Karpas-422 (cell line): ENCODE data around the gene BCAS3. TPM values are rescaled to one million over a fixed set of nuclear protein-coding genes. Genes with fewer than 3 reads are reported as not detected.

Source experiments
- DNase-seq: peaks from one replicate; pipeline ENCODE4 v3.0.0-alpha.2; 2015
- H2AFZ ChIP-seq: fragments of 200-600 bp; sonication (generic); 2 replicates; pipeline ENCODE4 v1.6.1; 2014; ENCODE audit warnings: antibody characterized with exemption, low read length, mixed read lengths
- H3K27ac ChIP-seq: fragments of 200-600 bp; sonication (generic); 2 replicates; pipeline ENCODE4 v1.5.1; 2014; ENCODE audit warnings: mild to moderate bottlenecking, low read length, moderate library complexity
- H3K27me3 ChIP-seq: fragments of 200-600 bp; sonication (generic); 2 replicates; pipeline ENCODE4 v1.6.1; 2014; ENCODE audit warnings: low read length, mixed read lengths
- H3K36me3 ChIP-seq: fragments of 200-600 bp; sonication (generic); 2 replicates; pipeline ENCODE4 v1.6.1; 2014; ENCODE audit warnings: low read length, mixed read lengths; ENCODE audit not compliant: insufficient read depth
- H3K4me1 ChIP-seq: fragments of 200-600 bp; sonication (generic); 2 replicates; pipeline ENCODE4 v1.6.1; 2014; ENCODE audit warnings: mild to moderate bottlenecking, low read length, mixed read lengths
- H3K4me2 ChIP-seq: fragments of 200-600 bp; sonication (generic); 2 replicates; pipeline ENCODE4 v1.6.1; 2014; ENCODE audit warnings: low read length, low read depth, mild to moderate bottlenecking; ENCODE audit not compliant: poor library complexity, severe bottlenecking
- H3K4me3 ChIP-seq: fragments of 200-600 bp; sonication (generic); 2 replicates; pipeline ENCODE4 v1.5.1; 2014; ENCODE audit warnings: mild to moderate bottlenecking, antibody characterized with exemption, low read length, mixed read lengths
- H3K79me2 ChIP-seq: fragments of 200-600 bp; sonication (generic); 2 replicates; pipeline ENCODE4 v1.6.1; 2014; ENCODE audit warnings: mild to moderate bottlenecking, low read length, mixed read lengths
- H3K9ac ChIP-seq: fragments of 200-600 bp; sonication (generic); 2 replicates; pipeline ENCODE4 v1.6.0; 2014; ENCODE audit warnings: low read length
- H3K9me2 ChIP-seq: fragments of 200-600 bp; sonication (generic), shearing (Covaris generic); replicated peaks from 2 replicates; pipeline ENCODE4 v1.6.0; 2014; ENCODE audit warnings: mild to moderate bottlenecking, low read length, moderate library complexity; ENCODE audit not compliant: insufficient read depth
- H3K9me3 ChIP-seq: fragments of 300-700, 200-600 bp; sonication (generic); 2 replicates; pipeline ENCODE4 v1.6.1; 2014; ENCODE audit warnings: low read length, mixed read lengths
- H4K20me1 ChIP-seq: fragments of 200-600 bp; sonication (generic); 2 replicates; pipeline ENCODE4 v1.6.1; 2014; ENCODE audit warnings: mild to moderate bottlenecking, antibody characterized with exemption, low read length, low read depth; ENCODE audit not compliant: insufficient read depth
- total RNA-seq: library from RNA; depleted of rRNA; stranded (reverse); fragments of >200 nt; shearing (Covaris generic); gene quantifications from 2 replicates; pipeline ENCODE4 v1.2.3, GENCODE V29; 2014; ENCODE audit warnings: low replicate concordance

The BCAS3 gene
- total RNA-seq, 1 experiment from 2014 or later: 42.6 TPM

DNA sequence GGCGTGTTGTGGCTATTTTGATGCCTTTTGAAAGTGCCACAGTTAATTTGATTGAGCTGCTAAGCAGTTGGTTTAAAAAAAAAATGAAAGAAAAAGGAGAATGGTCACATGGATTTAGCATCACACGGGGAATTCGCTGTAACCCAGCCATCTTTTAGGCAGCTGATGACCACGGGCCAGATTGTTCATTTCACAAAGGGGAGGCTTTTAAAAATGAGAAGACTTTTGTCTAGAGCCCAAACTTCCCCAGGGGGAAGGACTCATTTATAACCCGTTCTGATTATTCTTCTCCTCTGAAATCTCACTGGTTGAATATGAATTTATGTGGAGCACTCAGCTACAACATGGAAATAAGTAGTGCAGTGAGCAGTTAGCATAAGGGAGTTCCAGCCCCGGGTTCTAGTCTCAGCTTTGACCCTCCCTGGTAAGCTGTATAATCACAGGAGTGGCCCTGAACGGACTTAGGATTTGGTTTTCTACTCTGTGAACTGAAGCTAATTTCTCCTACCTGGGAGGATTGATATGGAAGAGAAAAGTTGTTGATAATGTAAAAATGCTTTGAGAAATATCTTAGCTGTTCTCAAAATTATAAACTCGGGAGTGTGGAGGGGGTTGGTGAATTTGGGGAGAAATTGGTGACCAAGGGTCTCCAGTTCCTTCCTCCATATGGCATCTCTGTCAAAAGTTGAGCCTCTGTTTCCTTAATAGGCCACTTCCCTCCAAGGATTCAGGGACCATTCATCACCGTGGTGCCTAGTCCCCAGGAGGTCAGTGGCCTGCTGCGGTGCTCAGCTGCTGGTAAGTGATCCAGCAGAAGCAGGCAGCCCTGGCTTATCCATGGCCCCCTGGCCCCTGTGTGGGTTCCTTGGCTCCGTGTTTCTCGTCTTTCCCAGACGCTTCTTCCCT, 645.6 kb downstream of the BCAS3 start:
- Histone ChIP-seq H3K9ac (no peak overlapping the region), H3K27me3 (no peaks in the 10 kb centered on the region), H3K4me3 (no peak overlapping the region), H3K36me3 (no peaks in the 10 kb centered on the region), H4K20me1 (no peaks in the 10 kb centered on the region), H3K4me2 (no peak overlapping the region), H3K27ac (no peak overlapping the region), H2AFZ (no peak overlapping the region), H3K9me2 (no peaks in the 10 kb centered on the region), H3K79me2 (no peaks in the 10 kb centered on the region), H3K9me3 (no peaks in the 10 kb centered on the region), H3K4me1 (no peaks in the 10 kb centered on the region)
- no peak for DNase-seq

DNA sequence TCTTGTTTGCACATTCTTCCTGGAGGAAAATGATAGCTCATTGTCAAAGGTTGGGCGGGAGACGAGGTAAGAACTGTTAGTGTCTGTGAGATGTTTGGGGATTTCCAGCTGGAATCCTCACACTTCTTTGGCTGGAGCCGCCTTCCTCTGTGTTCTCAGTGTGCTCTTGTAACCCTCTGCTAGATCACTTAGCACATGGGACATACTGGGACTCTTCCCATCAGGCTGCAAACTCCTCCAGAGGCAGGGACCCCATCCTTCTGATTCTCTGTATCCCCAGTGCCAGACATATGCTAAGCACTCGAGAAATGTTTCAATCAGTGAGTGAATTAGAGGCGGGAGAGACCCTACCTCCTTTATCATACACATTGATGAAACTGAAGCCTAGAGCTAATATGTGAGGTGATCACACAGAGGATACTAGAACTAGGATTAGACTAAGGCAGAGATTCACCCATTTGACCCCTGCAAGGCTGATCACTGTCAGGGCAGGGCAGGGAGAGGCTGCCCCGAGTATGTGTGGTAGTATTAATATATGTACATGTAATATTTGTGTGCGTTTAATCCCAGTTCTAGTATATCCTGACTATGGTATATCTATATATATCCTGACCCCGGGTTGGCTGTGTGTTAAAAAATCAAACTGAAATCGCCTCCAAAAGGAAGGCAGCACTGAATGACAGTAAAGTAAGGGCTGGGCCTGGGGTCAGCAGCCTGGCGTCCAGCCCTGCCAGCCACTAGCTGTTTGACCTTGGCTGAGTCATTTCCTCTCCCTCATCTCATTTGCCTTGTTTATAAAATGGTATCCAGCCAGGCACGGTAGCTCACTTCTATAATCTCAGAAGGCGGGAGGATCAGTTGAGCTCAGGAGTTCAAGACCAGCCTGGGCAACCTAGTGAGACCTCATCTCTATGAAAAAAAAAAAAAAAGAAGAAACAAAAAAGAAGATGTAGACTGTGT, 646.5 kb downstream of the BCAS3 start:
- H2AFZ ChIP-seq: no peak overlapping the region
- no peak for DNase-seq
- H3K9me3 ChIP-seq: no peaks in the 10 kb centered on the region
- H3K4me2 ChIP-seq: no peak overlapping the region
- H3K4me3 ChIP-seq: no peak overlapping the region
- H3K36me3 ChIP-seq: no peaks in the 10 kb centered on the region
- H3K4me1 ChIP-seq: no peaks in the 10 kb centered on the region
- H3K79me2 ChIP-seq: no peaks in the 10 kb centered on the region
- no peaks in the 10 kb centered on the region for H4K20me1 ChIP-seq
- no peaks in the 10 kb centered on the region for H3K27me3 ChIP-seq
- no peaks in the 10 kb centered on the region for H3K9me2 ChIP-seq
- H3K27ac ChIP-seq: no peak overlapping the region
- no peak overlapping the region for H3K9ac ChIP-seq

DNA sequence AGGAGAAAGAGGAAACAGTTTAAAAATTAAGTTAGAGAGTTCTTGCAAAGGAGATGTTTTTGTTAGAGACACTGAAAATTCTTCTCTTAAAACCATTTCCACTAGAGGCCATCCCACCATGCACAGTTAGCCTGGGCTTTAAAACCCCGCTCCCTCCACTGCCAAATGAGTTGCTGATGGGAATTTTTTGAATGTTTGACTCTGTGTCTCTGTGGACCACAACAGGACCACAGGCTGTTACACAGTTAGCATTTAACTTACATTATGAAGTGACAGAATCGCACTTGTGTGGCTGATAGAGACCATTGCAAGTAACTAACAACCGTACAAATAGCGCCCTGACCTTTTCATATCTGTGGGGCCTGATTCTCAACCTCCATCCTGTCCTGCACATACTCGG, 647.3 kb downstream of the BCAS3 start:
- no peak overlapping the region for H3K27ac ChIP-seq
- H3K9me3 ChIP-seq: no peaks in the 10 kb centered on the region
- no peak overlapping the region for H3K4me3 ChIP-seq
- no peaks in the 10 kb centered on the region for H3K27me3 ChIP-seq
- no peaks in the 10 kb centered on the region for H3K36me3 ChIP-seq
- H3K4me1 ChIP-seq: no peaks in the 10 kb centered on the region
- H4K20me1 ChIP-seq: no peaks in the 10 kb centered on the region
- DNase-seq: no peak
- no peak overlapping the region for H2AFZ ChIP-seq
- no peak overlapping the region for H3K4me2 ChIP-seq
- H3K9me2 ChIP-seq: no peaks in the 10 kb centered on the region
- H3K79me2 ChIP-seq: no peaks in the 10 kb centered on the region
- no peak overlapping the region for H3K9ac ChIP-seq

DNA sequence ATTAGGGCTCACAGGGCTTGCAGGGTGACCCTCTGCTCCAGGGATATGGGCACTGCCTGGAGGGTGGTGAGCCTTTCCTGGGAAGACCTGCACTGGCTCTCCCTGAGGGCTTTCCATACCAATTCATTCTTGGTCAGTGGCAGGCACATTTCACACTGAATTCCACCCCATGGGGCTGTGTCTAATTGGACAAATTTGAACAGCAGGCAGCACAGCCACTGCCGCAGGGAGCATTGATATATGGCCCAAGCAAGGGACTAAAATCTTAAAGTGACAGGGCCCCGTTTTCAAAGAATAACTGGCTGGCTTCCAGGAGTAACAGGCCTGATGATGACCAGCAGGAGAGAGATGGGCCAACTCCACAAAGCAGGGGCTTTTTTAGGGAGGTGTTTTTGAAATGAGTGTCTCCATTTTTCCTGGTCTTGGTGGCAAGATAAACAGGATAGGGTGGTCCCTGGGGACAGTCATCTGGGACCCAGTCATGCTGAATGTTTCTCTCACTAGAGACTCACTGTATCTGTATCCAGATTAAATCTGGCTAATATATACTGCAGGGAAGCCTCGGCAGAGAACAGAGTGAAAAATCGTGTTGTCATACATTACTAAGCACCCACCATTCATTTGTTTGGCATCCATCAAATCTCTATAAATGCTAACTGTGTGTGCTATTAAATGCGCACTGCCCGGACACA, 647.9 kb downstream of the BCAS3 start:
- H4K20me1 ChIP-seq: no peaks in the 10 kb centered on the region
- H3K27me3 ChIP-seq: no peaks in the 10 kb centered on the region
- H3K4me2 ChIP-seq: no peak overlapping the region
- no peaks in the 10 kb centered on the region for H3K79me2 ChIP-seq
- H3K4me3 ChIP-seq: no peak overlapping the region
- H3K9me2 ChIP-seq: no peaks in the 10 kb centered on the region
- no peaks in the 10 kb centered on the region for H3K36me3 ChIP-seq
- H3K9ac ChIP-seq: no peak overlapping the region
- no peak for DNase-seq
- no peak overlapping the region for H3K27ac ChIP-seq
- H3K9me3 ChIP-seq: no peaks in the 10 kb centered on the region
- no peaks in the 10 kb centered on the region for H3K4me1 ChIP-seq
- H2AFZ ChIP-seq: no peak overlapping the region

DNA sequence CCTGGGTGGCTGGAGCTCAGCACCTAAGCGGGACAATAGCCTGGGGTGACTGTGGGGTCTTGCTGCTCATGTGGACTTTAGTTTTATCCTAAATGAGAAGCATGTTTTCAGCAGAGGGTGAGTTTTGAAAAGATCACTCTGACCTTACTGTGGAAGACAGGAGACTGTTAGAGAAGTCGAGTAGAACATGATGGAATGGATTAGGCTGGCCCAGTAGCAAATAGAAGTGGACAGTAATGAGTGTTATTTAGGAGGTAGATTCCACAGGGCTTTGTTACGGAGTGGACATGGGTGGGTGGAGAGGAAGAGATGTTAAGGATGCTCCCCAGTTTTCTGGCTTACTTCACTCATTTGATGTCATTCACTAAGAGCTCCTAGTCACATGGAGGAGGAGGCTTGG, 648.7 kb downstream of the BCAS3 start:
- DNase-seq: no peak
- H2AFZ ChIP-seq: no peak overlapping the region
- H3K9me2 ChIP-seq: no peaks in the 10 kb centered on the region
- no peaks in the 10 kb centered on the region for H3K4me1 ChIP-seq
- H4K20me1 ChIP-seq: no peaks in the 10 kb centered on the region
- H3K9ac ChIP-seq: no peak overlapping the region
- no peaks in the 10 kb centered on the region for H3K79me2 ChIP-seq
- no peak overlapping the region for H3K4me3 ChIP-seq
- no peak overlapping the region for H3K27ac ChIP-seq
- no peak overlapping the region for H3K4me2 ChIP-seq
- no peaks in the 10 kb centered on the region for H3K27me3 ChIP-seq
- no peaks in the 10 kb centered on the region for H3K36me3 ChIP-seq
- no peaks in the 10 kb centered on the region for H3K9me3 ChIP-seq

DNA sequence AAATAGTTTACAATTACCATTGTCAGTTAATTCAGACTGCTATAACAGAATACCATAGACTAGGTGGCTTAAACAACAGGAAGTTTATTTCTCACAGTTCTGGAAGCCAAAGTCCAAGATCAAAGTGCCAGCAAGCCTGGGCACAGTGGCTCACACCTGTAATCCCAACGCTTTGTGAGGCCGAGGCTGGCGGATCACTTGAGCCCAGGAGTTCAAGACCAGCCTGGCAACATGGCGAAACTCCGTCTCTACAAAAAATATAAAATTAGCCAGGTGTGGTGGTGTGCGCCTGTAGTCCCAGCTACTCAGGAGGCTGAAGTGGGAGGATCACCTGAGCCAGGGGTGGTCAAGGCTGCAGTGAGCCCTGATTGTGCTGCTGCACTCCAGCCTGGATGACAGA, 650.7 kb downstream of the BCAS3 start:
- no peaks in the 10 kb centered on the region for H4K20me1 ChIP-seq
- no peak for DNase-seq
- H3K9ac ChIP-seq: no peak overlapping the region
- no peaks in the 10 kb centered on the region for H3K4me1 ChIP-seq
- H3K27me3 ChIP-seq: no peaks in the 10 kb centered on the region
- no peak overlapping the region for H3K4me3 ChIP-seq
- no peak overlapping the region for H2AFZ ChIP-seq
- H3K4me2 ChIP-seq: no peak overlapping the region
- H3K79me2 ChIP-seq: no peaks in the 10 kb centered on the region
- H3K36me3 ChIP-seq: no peaks in the 10 kb centered on the region
- H3K9me2 ChIP-seq: no peaks in the 10 kb centered on the region
- H3K27ac ChIP-seq: no peak overlapping the region
- no peaks in the 10 kb centered on the region for H3K9me3 ChIP-seq

DNA sequence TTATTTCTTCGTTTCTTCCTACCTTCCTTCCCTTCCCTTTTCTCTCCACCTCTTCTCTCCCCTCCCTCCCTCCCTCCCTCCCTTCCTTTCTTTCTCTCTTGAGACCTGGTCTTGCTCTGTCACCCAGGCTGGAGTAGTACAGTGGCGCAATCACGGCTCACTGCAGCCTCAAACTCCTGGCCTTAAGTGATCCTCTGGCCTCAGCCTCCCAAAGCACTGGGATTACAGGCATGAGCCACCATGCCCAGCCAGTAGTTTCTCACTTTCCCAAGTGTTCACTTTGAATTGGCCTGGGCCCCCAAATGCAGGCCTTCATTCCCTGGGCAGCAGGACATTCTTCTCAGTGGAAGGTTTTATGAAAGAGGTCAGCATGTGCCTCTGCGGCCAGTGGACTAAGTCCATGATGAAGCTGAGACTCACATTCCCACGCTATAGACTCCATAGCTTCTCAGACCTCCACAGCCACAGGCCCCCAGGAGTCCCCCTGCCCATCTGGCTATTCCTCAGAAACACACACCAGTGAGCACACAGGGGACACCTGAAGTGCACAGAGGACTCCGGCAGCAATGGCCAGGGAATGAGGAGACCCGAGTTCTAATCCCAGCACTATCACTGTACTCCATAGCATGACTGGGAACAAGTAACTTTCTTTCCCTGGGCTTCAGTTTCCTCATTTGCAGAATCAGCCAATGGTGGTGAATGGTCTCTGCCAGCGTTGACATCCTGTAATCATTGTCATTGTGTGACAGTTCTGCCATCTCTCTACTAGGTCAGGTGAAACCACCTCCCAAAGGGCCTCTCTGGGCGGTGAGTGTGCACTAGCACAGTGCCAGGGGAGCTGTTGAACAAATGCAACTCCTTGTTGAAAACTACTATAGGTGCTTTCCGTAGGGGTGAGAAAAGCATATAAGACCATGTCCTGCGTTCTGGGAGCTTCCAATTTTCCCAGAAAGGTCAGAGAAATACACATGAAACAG, 652.8 kb downstream of the BCAS3 start:
- Histone ChIP-seq H2AFZ (no peak overlapping the region), H3K27ac (no peak overlapping the region), H4K20me1 (no peaks in the 10 kb centered on the region), H3K79me2 (no peaks in the 10 kb centered on the region), H3K36me3 (no peaks in the 10 kb centered on the region), H3K27me3 (no peaks in the 10 kb centered on the region), H3K9me2 (no peaks in the 10 kb centered on the region), H3K9me3 (no peaks in the 10 kb centered on the region), H3K9ac (no peak overlapping the region), H3K4me1 (no peaks in the 10 kb centered on the region), H3K4me3 (no peak overlapping the region), H3K4me2 (no peak overlapping the region)
- DNase-seq: no peak
